Keratinocyte (primary cell): Measurements from ENCODE around the gene DOCK3. TPM values are rescaled to one million over a fixed set of nuclear protein-coding genes. Genes with fewer than 3 reads are reported as not detected.

Source experiments
- DNase-seq: peaks from one replicate; pipeline ENCODE4 v3.0.0-alpha.2; 2011; ENCODE audit warnings: low read depth, missing footprints, low spot score
- FAIRE-seq: peaks from 2 replicates; lab custom pipeline; 2011; peaks lifted over from hg19 to GRCh38; lab: Jason Lieb, UNC
- H2AFZ ChIP-seq: 2 replicates; pipeline ENCODE4 v1.6.0; 2012; ENCODE audit warnings: low read length, control low read depth, inconsistent platforms; ENCODE audit not compliant: control insufficient read depth
- H3K27ac ChIP-seq: 2 replicates; pipeline ENCODE4 v1.5.1; 2011; ENCODE audit warnings: low read length; ENCODE audit not compliant: control insufficient read depth, insufficient read depth
- H3K27me3 ChIP-seq: 3 replicates; pipeline ENCODE4 v1.6.0; 2011; ENCODE audit warnings: low read length; ENCODE audit not compliant: control insufficient read depth, insufficient read depth; ENCODE audit errors: extremely low read depth
- H3K36me3 ChIP-seq, 2 experiments: 2 replicates in 1 of 2; 3 replicates in 1 of 2; pipeline ENCODE4 v1.5.1; 2011; ENCODE audit warnings: low read length in 2 of 2, mild to moderate bottlenecking in 1 of 2; ENCODE audit not compliant: control insufficient read depth in 2 of 2, insufficient read depth in 2 of 2; ENCODE audit errors: extremely low read depth in 1 of 2
- H3K4me1 ChIP-seq: 3 replicates; pipeline ENCODE4 v1.5.1; 2011; ENCODE audit warnings: low read length; ENCODE audit not compliant: control insufficient read depth, insufficient read depth; ENCODE audit errors: extremely low read depth
- H3K4me2 ChIP-seq: 3 replicates; pipeline ENCODE4 v1.6.0; 2011; ENCODE audit warnings: low read depth, low read length; ENCODE audit not compliant: control insufficient read depth, insufficient read depth; ENCODE audit errors: extremely low read depth
- H3K4me3 ChIP-seq, 3 experiments: fragments of 200-600 bp in 1 of 3; sonication (generic) in 1 of 3; 2 replicates in 2 of 3; 3 replicates in 1 of 3; pipeline ENCODE4 v1.5.1; 2011 to 2016; ENCODE audit warnings: low read length in 3 of 3, mild to moderate bottlenecking in 3 of 3, control low read depth in 2 of 3, inconsistent platforms in 1 of 3, low read depth in 1 of 3, mixed read lengths in 1 of 3, mixed run types in 1 of 3, moderate library complexity in 1 of 3; ENCODE audit not compliant: control insufficient read depth in 2 of 3, insufficient read depth in 2 of 3; ENCODE audit errors: extremely low read depth in 1 of 3
- H3K79me2 ChIP-seq: 2 replicates; pipeline ENCODE4 v1.6.0; 2012; ENCODE audit warnings: low read length; ENCODE audit not compliant: control insufficient read depth, insufficient read depth
- H3K9ac ChIP-seq: 3 replicates; pipeline ENCODE4 v1.6.0; 2011; ENCODE audit warnings: low read length; ENCODE audit not compliant: control insufficient read depth, insufficient read depth; ENCODE audit errors: extremely low read depth
- H3K9me1 ChIP-seq: 3 replicates; pipeline ENCODE4 v1.6.0; 2011; ENCODE audit warnings: low read length; ENCODE audit not compliant: control insufficient read depth, insufficient read depth; ENCODE audit errors: extremely low read depth
- H3K9me3 ChIP-seq: 2 replicates; pipeline ENCODE4 v1.5.1; 2012; ENCODE audit warnings: low read depth, low read length; ENCODE audit not compliant: control insufficient read depth
- H4K20me1 ChIP-seq: 3 replicates; pipeline ENCODE4 v1.6.0; 2011; ENCODE audit warnings: low read length; ENCODE audit not compliant: control insufficient read depth, insufficient read depth; ENCODE audit errors: extremely low read depth
- EZH2 ChIP-seq: IDR thresholded peaks from one replicate; pipeline ENCODE4 v1.6.1; 2012; ENCODE audit warnings: inconsistent platforms, mild to moderate bottlenecking, low read length, moderate library complexity
- dilution Hi-C: fragments of 300-500 bp; cut with MboI; formaldehyde crosslinking; loops from one replicate; pipeline ENCODE4 v1.7.0; 2020; ENCODE audit warnings: low sequenced_read_pairs; ENCODE audit not compliant: extremely low pct_ligation_motif_present
- polyA plus RNA-seq, 5 experiments: library from polyadenylated mRNA; depleted of rRNA in 3 of 5; stranded (reverse) in 3 of 5; stranded (forward) in 1 of 5; unstranded in 1 of 5; fragments of >200 nt; gene quantifications; 1 replicate in 1 of 5; 2 replicates in 3 of 5; 3 replicates in 1 of 5; pipeline versions ENCODE4 v1.2.1 to v1.2.3, GENCODE V29; 2011 to 2012; ENCODE audit warnings: missing spikeins in 2 of 5, low read depth in 1 of 5, low replicate concordance in 1 of 5
- TF ChIP-seq, protein P1 (sequence below), 3 experiments: IDR thresholded peaks in 1 of 3; conservative IDR thresholded peaks in 1 of 3; optimal IDR thresholded peaks in 1 of 3; 2 replicates in 2 of 3; 3 replicates in 1 of 3; pipeline versions ENCODE3 to v1.5.1; 2011; ENCODE audit warnings: low read length in 3 of 3, mild to moderate bottlenecking in 3 of 3, moderate library complexity in 2 of 3, control low read depth in 1 of 3, inconsistent platforms in 1 of 3; ENCODE audit not compliant: insufficient read depth in 2 of 3; ENCODE audit errors: extremely low read depth in 1 of 3

DOCK3 gene
- polyA plus RNA-seq, 1 donor (not counting 4 experiments of a cell fraction or from before 2014, with no cell fraction given), result 0.10 TPM

DNA sequence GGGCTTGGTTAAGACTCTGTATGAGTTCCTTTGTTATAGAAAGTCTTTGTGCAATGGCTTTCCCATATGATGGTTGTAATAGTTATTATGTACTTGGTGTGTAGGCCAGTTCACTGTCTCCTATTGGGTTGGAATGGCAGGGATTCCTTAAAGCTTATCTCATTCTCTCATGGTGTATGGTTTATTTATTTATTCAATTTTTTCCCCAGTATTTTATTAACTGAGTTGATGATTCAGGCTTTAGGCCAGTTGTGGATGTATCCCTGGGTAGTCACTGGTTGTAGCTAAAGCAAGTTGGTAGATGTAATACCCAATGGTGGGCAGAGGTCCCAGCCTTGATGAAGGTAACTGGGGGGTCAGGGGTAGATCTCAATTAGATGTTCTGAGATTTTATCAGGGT lies 349.4 kb downstream of the DOCK3 start:
- dilution Hi-C loops, result no loop called here
- no peaks in the 10 kb centered on the region for H3K9me3 ChIP-seq
- H3K4me3 ChIP-seq, result no peak overlapping the region
- TF ChIP-seq, protein P1, sequence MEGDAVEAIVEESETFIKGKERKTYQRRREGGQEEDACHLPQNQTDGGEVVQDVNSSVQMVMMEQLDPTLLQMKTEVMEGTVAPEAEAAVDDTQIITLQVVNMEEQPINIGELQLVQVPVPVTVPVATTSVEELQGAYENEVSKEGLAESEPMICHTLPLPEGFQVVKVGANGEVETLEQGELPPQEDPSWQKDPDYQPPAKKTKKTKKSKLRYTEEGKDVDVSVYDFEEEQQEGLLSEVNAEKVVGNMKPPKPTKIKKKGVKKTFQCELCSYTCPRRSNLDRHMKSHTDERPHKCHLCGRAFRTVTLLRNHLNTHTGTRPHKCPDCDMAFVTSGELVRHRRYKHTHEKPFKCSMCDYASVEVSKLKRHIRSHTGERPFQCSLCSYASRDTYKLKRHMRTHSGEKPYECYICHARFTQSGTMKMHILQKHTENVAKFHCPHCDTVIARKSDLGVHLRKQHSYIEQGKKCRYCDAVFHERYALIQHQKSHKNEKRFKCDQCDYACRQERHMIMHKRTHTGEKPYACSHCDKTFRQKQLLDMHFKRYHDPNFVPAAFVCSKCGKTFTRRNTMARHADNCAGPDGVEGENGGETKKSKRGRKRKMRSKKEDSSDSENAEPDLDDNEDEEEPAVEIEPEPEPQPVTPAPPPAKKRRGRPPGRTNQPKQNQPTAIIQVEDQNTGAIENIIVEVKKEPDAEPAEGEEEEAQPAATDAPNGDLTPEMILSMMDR (optimal IDR thresholded peaks at IDR 0.05 in 1 of 3, IDR thresholded peaks at IDR 0.05 in 1 of 3, conservative IDR thresholded peaks at IDR 0.05 in 1 of 3; ENCODE audit: extremely low read depth in 1 of 3, insufficient read depth in 2 of 3, low read length in 3 of 3), result no peak
- no peak for TF ChIP-seq EZH2
- H3K36me3 ChIP-seq, result no peaks in the 10 kb centered on the region
- H2AFZ ChIP-seq, result no peak overlapping the region
- FAIRE-seq, result no peak
- no peaks in the 10 kb centered on the region for H3K79me2 ChIP-seq
- no peak overlapping the region for H3K4me2 ChIP-seq
- H3K4me1 ChIP-seq, result no peaks in the 10 kb centered on the region
- no peaks in the 10 kb centered on the region for H3K27me3 ChIP-seq
- DNase-seq, result no peak
- no peaks in the 10 kb centered on the region for H3K9me1 ChIP-seq
- no peak overlapping the region for H3K27ac ChIP-seq
- no peak overlapping the region for H3K9ac ChIP-seq
- H4K20me1 ChIP-seq, result no peaks in the 10 kb centered on the region

DNA sequence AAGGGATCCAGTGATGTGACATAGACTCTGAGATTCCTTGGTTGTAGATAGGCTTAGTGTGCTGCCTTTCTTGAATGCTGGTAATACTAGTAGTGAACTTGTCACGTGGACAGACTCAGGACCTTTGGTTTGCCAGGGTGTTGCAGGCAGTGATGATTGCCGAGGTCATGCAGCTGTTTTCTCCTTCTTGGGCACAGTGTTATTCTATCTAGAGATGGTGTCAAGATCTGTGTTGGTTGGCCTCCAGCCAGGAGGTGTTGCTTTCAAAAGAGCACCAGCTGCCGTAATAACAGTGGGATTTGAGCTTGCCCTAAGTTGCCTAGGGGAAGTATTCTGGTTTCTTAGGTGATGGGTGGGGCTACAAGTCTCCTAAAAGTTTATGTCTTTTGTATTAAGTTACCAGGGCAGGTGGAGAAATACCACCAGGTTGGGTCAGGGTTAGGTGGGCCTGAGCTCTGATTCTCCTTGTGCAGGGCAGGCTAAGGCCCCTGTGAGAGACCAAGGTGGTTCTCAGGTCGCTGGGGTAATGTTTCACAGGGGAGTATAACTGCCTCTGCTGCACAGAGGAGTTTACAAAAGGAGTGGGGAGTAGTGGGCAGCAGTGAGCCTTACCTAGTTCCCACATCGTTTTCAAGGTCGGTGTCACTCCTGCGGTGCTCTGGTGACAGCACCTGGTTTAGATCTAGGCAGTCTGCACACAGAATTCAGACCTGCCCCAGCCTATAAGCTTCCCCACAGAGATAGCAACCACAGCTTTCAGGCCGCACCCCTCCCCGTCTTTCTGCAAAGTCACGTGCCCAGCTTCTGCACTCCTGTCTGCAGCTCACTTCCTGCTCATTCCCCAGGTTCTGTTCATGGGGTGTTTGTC lies 350.3 kb downstream of the DOCK3 start:
- Histone ChIP-seq H3K27ac (no peak overlapping the region), H3K9me3 (no peaks in the 10 kb centered on the region), H3K36me3 (no peaks in the 10 kb centered on the region), H3K79me2 (no peaks in the 10 kb centered on the region), H3K9me1 (no peaks in the 10 kb centered on the region), H3K4me3 (no peak overlapping the region), H2AFZ (no peak overlapping the region), H3K4me1 (no peaks in the 10 kb centered on the region), H4K20me1 (no peaks in the 10 kb centered on the region), H3K27me3 (no peaks in the 10 kb centered on the region), H3K4me2 (no peak overlapping the region), H3K9ac (no peak overlapping the region)
- dilution Hi-C loops, result no loop called here
- FAIRE-seq, result no peak
- no peak for TF ChIP-seq EZH2
- TF ChIP-seq, protein P1 (optimal IDR thresholded peaks at IDR 0.05 in 1 of 3, IDR thresholded peaks at IDR 0.05 in 1 of 3, conservative IDR thresholded peaks at IDR 0.05 in 1 of 3; ENCODE audit: extremely low read depth in 1 of 3, insufficient read depth in 2 of 3, low read length in 3 of 3), result no peak
- DNase-seq, result no peak
